Hypothalamus (tissue), 51 donors: ENCODE data around the gene TMEM182.

Experiments
- DNase-seq, 51 donors: peaks; one replicate each; lab custom pipeline; 2025; lab: John Stamatoyannopoulos, UW

Gene TMEM182

GRCh38 chr2:102765061-102765460 is 3.2 kb downstream of the TMEM182 start:
- no peak for DNase-seq

- no peak for DNase-seq
Observed at GRCh38 chr2:102768253-102768652, 6.4 kb downstream of the TMEM182 start.

GRCh38 chr2:102768892-102769291 is 7.1 kb downstream of the TMEM182 start:
- no peak for DNase-seq

- DNase-seq: no peak
Observed at GRCh38 chr2:102770506-102770905, 8.7 kb downstream of the TMEM182 start.

- no peak for DNase-seq
Observed at GRCh38 chr2:102771114-102771513, 9.3 kb downstream of the TMEM182 start.

GRCh38 chr2:102772659-102773058 is 10.8 kb downstream of the TMEM182 start:
- no peak for DNase-seq

- DNase-seq: no peak
Observed at GRCh38 chr2:102773149-102773705, 11.4 kb downstream of the TMEM182 start.

GRCh38 chr2:102778260-102778659 is 16.4 kb downstream of the TMEM182 start:
- DNase-seq: no peak

- DNase-seq: no peak
Observed at GRCh38 chr2:102780467-102780866, 18.6 kb downstream of the TMEM182 start.

- DNase-seq: no peak
Observed at GRCh38 chr2:102782187-102782586, 20.4 kb downstream of the TMEM182 start.

- no peak for DNase-seq
Observed at GRCh38 chr2:102782933-102783332, 21.1 kb downstream of the TMEM182 start.

- no peak for DNase-seq
Observed at GRCh38 chr2:102783506-102784183, 21.8 kb downstream of the TMEM182 start.

GRCh38 chr2:102784940-102785339 is 23.1 kb downstream of the TMEM182 start:
- no peak for DNase-seq

- no peak for DNase-seq
Observed at GRCh38 chr2:102788216-102788884, 26.5 kb downstream of the TMEM182 start.

- DNase-seq: no peak
Observed at GRCh38 chr2:102788885-102789260, 27.0 kb downstream of the TMEM182 start.

GRCh38 chr2:102789349-102790090 is 27.7 kb downstream of the TMEM182 start:
- no peak for DNase-seq

GRCh38 chr2:102790091-102790455 is 28.2 kb downstream of the TMEM182 start:
- no peak for DNase-seq

- DNase-seq: no peak
Observed at GRCh38 chr2:102792568-102793208, 30.9 kb downstream of the TMEM182 start.

- no peak for DNase-seq
Observed at GRCh38 chr2:102795641-102796040, 33.8 kb downstream of the TMEM182 start.

- DNase-seq: no peak
Observed at GRCh38 chr2:102796337-102796736, 34.5 kb downstream of the TMEM182 start.

GRCh38 chr2:102797486-102797885 is 35.7 kb downstream of the TMEM182 start:
- no peak for DNase-seq
